HG02759 (cell line): ENCODE results near the gene SEC31B.

Experiments used
- ATAC-seq: cut with Tn5 transposase; IDR thresholded peaks from one replicate; pipeline ENCODE4 v1.9.1; 2021; ENCODE audit warnings: mild to moderate bottlenecking, moderate library complexity; ENCODE audit not compliant: unreplicated experiment

The SEC31B gene

DNA sequence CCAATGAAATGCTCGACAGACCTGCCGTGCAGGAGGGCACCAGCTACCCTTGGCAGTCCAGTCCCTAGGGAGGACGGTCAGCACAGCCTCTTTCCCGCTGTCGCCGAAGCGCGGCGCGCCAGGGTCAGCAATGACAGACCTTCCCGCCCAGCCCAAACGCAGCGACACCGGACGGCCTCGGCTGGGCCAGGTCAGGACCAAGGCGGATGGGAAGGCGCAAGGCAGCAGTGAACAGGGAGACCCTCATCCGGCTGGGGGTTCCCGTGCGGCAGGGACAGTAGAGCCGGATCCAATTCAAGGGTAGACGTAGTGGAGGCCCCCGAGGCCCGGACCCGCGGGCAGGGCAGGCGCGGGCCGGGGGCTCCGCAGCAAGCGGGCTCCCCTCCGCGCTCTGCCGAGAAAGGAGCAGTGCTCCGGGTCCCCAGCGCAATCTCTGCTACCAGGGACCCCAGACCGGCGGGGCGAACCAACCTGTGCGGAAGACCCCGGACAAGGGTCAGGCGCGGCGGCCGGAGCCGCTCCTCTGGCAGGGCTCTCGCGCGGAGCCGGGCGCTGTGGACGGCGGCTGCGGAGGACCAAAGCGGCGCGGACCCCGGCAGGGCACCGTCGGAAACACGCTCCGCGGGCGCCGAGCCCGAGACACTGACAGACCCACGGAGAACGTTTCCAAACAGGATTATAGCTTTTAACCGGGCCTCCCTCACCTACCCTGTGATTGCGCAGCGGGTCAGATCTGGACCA is at the start of gene SEC31B:
Gene SEC31B, minus strand, starts transcription at position 551 of the 741 bp plus-strand sequence. CDS start 2,909 bp downstream, outside the sequence.
- ATAC-seq = no peak

DNA sequence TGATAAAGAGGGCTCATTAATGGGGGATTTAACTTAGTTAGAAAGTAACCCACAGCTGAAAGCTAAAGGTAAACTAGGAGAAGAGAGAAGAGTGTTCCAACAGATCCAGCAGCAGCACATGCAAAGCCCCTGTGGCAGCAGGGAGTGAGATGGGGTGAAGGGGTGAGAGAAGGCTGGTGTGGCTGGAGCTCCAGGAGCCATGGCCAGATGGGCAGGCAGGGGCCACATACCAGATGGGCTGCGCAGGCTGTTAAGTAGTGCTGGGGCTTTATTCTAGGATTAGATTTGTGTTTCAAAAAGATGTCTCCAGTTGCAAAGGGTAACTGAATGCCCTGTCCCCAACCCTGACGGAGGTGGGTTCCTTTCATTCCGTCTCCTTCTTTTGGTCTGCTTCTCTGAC is 49.3 kb upstream of the SEC31B start:
- no peak for ATAC-seq

DNA sequence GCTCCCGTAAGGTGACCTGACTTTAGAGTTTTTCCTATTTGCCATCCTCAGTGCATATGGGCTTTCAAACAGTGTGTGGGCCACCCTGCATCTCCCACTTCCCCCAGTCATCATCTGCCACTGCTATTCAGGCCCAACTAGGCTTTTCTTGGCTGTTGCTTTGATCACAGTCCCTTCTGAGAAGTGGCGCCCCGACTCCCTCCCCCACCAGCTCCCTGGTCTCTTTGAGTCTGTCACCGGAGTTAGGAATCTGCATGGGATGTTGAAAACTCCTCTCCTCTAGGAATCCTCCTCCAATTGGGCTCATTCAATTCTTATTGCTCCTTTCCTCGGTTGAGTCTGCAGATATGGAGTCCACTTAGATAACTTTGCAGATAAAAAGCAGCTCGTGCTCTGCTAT is 48.2 kb upstream of the SEC31B start:
- no peak for ATAC-seq

- no peak for ATAC-seq
Measured at GRCh38 chr10:100567249-100567648, 47.6 kb upstream of the SEC31B start.

DNA sequence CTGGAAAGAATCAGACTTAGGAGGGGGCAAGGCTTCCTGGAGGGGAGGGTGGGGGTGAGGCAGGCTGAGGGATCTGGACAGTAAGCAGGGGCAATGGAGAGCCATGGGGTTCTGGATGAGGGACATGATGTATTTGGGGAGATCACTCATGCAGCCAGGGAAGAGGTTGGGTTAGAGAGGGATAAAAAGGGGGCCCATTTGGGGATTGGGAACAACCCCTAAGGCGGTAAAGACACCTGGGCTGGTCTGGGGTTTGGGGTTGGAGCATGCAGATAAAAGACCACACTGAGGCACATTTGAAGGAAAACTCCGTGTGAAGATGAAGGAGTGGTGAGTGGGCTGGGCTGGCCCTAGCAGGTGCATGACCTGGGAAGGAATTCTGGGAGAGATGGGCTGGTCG is 46.9 kb upstream of the SEC31B start:
- ATAC-seq = no peak

DNA sequence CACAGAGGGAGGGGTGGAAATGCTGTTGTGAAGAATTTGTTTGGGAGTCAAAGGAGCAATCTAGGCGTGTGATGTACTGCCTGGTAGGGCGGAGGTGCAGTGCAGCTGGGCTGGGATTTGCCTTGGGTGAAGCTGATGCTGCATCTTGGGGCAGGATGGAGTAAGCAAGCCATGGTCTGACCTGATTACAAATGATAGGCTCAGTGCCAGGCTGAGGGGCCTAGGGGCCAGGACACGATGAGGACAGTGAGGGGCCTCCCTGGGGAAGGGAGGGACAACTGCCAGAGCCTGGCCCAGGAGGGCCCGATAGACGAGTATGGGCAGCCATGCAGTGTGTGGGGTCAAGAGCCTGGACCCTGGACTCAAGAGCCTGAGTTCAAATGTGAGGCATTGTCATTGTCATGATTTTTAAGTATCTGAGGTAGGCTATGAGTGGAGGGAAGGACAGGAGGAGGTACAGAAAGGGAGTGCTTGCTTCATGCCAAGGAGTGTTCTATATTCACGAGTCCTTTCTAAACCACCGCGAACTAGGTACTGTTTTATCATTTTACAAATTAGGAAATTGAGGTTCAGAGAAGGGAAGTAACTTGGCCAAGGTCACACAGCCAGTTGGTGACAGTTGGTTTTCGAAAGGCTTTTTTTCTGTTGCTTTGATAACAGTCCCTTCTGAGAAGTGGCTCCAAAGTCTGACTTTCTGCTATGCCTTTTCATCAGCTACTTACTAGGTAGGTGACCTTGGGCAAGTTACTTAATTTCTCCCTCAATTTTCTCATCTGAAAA is 45.7 kb upstream of the SEC31B start:
- ATAC-seq = no peak

DNA sequence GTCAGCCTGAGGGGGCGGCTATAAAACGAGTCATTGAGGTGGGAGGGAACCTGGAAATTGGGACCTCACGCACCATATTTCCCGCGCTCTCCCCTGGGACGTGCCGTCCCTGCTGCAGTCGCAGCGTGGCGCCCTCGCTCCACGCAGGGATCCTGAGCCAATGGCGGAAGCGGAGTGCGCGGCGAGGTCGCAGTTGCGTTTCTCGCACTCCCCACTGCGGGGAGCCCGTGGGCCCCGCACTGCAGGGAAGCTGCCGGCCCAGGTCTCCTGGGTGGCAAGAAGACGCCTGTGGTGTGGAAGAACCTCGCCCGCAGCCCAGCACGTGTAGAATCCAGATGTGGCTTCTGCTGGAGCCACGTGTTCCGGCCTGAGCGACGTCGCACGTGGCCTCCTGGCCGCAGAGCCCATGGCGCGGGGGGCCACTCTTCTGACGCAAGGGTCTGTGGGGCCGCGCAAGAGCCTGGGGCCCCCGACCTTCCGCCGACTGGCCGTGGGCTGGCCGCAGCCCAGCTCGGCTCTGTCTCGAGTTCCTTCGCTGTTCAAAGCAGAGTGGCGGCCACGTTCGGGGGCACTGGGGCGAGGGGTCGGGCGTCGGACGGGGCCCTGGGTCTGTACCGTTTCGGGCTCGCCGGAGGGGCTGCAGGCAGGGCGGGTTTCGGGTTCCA is 42.5 kb upstream of the SEC31B start:
- peak; percentile 81 for ATAC-seq

- no peak for ATAC-seq
Measured at GRCh38 chr10:100561005-100561404, 41.3 kb upstream of the SEC31B start.

DNA sequence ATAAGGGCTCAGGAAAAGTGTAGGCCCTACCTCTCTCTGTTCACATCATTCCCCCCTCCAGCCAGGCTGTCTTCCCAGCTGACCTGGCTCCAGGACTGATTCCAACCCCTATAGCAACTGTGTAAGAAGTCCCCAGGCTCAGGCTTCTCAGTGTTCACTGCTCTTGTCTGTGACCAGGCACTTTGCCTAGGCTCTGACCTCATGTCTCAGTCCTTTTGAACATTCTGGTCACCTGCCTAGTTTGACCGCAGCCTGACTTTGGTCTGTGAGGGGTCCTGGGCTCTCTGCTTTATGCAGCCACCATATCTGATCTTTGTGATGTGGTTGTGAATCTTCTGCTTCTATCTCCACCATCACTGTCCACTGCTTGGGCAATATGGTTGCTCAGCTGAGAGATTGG is 40.6 kb upstream of the SEC31B start:
- no peak for ATAC-seq

DNA sequence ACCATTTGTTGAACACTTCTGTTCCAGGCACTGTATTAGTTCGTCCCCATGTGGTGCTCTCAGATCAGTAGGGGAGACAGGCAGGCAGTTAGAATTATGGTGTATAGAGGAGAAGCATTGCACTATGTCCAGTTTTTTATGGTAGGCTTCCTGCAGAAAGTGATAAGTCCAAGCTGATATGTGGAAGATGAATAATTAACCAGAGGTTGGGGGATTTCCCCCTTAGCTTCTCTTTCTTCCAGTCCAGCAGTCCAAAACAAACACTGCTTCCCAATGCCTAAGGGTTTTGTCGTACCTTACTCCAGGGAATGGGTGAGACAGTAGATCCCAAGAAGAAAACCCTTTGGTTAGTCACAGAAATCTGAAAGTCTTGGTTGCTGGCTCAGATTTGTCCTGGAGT is 35.2 kb upstream of the SEC31B start:
- ATAC-seq = no peak

DNA sequence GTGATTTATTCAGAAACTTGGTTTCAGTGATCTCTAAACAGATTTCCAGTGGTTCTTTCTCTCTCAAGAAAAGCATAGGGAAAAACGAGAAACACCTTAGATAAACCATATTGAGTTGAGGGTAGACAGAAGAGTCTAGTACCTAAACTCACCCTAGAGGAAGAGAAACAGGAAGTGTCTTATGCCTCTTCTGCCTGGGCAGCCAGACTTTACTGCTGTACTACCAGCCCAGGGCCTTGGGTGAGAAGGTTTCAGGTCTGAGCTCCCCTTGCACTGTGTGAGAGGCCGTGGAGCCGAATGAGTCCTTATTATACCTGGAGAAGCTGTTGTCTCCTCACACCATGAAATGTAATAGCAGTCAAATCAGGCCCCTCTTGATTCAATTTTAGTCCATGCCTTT is 34.3 kb upstream of the SEC31B start:
- ATAC-seq = no peak

DNA sequence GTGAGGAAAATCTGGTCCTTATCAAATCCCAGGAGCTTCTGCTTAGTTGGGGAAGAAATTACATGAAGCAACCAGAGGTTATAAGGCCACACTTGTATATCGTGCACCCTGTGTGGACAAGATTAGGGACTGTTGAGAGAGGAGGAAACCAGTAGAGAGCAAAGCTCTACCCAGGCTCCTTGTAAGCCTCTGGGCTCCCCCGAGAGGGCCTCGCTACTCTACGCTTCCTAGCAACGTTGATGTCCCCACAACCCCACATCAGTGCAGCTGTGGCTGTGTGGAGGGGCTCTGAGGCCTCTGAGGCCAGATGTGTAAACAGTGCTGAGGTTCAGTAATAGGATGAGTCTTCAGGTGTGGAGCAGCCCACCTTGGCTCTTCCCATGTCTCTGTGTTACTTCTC is 32.1 kb upstream of the SEC31B start:
- ATAC-seq = no peak

DNA sequence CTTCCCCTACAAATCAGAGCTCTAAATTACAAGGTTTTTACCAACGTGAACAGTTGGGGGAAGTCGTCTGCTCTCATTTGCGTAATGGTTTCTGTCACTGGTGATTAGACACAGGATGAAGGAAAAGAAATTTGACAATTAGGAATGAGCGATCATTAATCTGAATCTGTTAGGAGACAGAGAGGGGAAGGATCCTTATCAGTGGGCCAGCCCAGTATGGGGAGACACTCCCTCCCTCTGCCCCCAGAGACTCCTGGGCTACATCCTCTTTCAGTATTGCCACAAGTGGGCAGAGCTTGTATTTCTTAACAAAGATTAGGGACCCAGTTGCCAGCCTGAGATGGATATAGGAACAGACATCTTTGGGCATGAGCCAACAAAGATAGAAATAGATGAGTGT is 31.5 kb upstream of the SEC31B start:
- no peak for ATAC-seq

DNA sequence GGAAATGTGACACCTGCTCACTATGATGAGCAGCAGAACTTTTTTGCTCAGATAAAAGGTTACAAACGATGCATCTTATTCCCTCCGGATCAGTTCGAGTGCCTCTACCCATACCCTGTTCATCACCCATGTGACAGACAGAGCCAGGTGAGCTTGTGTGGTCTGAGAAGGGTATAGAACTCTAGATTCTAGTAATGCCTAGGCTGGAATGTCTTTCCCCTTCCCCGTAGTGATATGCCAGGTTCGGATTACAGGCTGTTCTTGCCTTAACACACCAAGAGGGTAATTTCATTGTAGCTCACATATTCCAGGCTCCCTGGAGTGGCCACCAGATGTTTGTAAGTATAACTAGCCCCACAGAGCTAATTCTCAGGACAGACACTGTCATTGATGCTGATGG is 25.3 kb upstream of the SEC31B start:
- no peak for ATAC-seq

GRCh38 chr10:100537475-100537874 is 17.8 kb upstream of the SEC31B start:
- ATAC-seq = no peak

GRCh38 chr10:100535715-100536353 is 16.2 kb upstream of the SEC31B start, which contains the start of gene HIF1AN:
Gene HIF1AN, plus strand, starts transcription at chr10:100535943. Its CDS starts 16 bp downstream, at chr10:100535959.
- peak; percentile 95 for ATAC-seq

GRCh38 chr10:100535338-100535714 is 15.7 kb upstream of the SEC31B start:
- ATAC-seq = peak; percentile 8

DNA sequence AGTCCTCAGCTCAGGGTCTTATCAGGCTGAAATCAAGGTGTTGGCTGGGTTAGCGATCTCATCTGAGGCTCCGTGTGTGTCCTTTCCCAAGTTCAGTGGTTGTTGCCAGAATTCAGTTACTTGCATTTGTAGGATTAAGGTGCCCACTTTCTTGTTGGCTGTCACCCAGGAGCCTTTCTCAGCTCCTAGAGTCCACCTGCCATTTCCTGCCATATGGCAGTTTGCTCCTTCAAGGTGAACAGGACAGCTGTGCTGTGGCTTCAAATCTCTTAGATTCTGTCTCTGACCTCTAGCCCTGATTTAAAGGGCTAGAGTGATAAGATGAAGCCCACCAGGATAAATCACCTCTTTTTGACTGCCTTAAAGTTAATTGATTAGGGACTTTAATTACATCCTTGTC is 15.1 kb upstream of the SEC31B start:
- ATAC-seq = no peak

DNA sequence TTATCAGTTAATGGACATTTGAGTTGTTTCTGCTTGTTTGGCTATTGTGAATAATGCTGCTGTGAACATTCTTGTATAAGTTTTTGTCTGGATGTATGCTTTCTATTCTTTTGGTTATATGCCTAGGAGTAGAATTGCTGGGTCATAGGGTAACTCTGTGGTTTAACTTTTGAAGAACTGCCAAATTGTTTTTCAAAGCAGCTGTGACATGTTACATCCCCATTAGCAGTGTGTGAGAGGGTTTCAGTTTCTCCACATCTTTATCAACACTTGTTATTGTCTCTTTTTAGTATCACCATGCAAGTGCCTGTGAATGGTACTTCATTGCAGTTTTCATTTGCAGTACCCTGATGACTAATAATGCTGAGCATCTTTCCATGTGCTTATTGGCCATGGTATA is 12.1 kb upstream of the SEC31B start:
- no peak for ATAC-seq

GRCh38 chr10:100529475-100530298 is 10.0 kb upstream of the SEC31B start, which contains the start of gene NDUFB8:
Gene NDUFB8, minus strand, starts transcription at chr10:100529871. Its CDS starts 20 bp downstream, at chr10:100529851.
- ATAC-seq = peak; percentile 72
